Endodermal cell (in vitro differentiated cells): ENCODE measurements around the gene LONRF2. TPM values are rescaled to one million over a fixed set of nuclear protein-coding genes. Genes with fewer than 3 reads are reported as not detected.

Experiments used
- DNase-seq: peaks from one replicate; pipeline ENCODE4 v3.0.0-alpha.2; 2017
- H3K27ac ChIP-seq: 2 replicates; pipeline ENCODE4 v1.5.1; 2013; ENCODE audit warnings: mild to moderate bottlenecking, low read depth, low read length, moderate library complexity
- H3K27me3 ChIP-seq: 2 replicates; pipeline ENCODE4 v1.6.1; 2013; ENCODE audit warnings: mild to moderate bottlenecking, low read length, moderate library complexity; ENCODE audit not compliant: insufficient read depth, control insufficient read depth, poor library complexity, severe bottlenecking
- H3K36me3 ChIP-seq: 2 replicates; pipeline ENCODE4 v1.7.0; 2013; ENCODE audit warnings: mild to moderate bottlenecking, low read length, moderate library complexity; ENCODE audit not compliant: control insufficient read depth, insufficient read depth
- H3K4me1 ChIP-seq: one replicate; pipeline ENCODE4 v1.7.0; 2013; ENCODE audit warnings: low read length; ENCODE audit not compliant: control insufficient read depth, insufficient read depth
- H3K4me3 ChIP-seq: 2 replicates; pipeline ENCODE4 v1.5.1; 2013; ENCODE audit warnings: mild to moderate bottlenecking, low read length, moderate library complexity
- H3K9ac ChIP-seq: 2 replicates; pipeline ENCODE4 v1.6.1; 2013; ENCODE audit warnings: mild to moderate bottlenecking, low read length, moderate library complexity; ENCODE audit not compliant: poor library complexity, severe bottlenecking; ENCODE audit errors: extremely low read depth
- H3K9me3 ChIP-seq: 2 replicates; pipeline ENCODE4 v1.6.1; 2013; ENCODE audit warnings: mild to moderate bottlenecking, low read length, moderate library complexity; ENCODE audit not compliant: control insufficient read depth
- H3K27ac Mint-ChIP-seq: 2 replicates; pipeline ENCODE4 v1.8.0; 2020; ENCODE audit warnings: mixed read lengths
- H3K27me3 Mint-ChIP-seq: 2 replicates; pipeline ENCODE4 v1.8.0; 2021; ENCODE audit warnings: mild to moderate bottlenecking, mixed read lengths; ENCODE audit not compliant: insufficient read depth
- H3K36me3 Mint-ChIP-seq: 2 replicates; pipeline ENCODE4 v1.8.0; 2020; ENCODE audit warnings: low read depth, mixed read lengths
- H3K4me1 Mint-ChIP-seq: 2 replicates; pipeline ENCODE4 v1.8.0; 2020; ENCODE audit warnings: mixed read lengths
- H3K4me3 Mint-ChIP-seq: 2 replicates; pipeline ENCODE4 v1.8.0; 2020; ENCODE audit warnings: mild to moderate bottlenecking, moderate library complexity, mixed read lengths
- H3K9me3 Mint-ChIP-seq: 2 replicates; pipeline ENCODE4 v1.8.0; 2020; ENCODE audit warnings: mild to moderate bottlenecking, mixed read lengths
- WGBS, 2 experiments: methylation state at CpG; one replicate each; pipeline versions ENCODE4 v1.1.5 to v1.1.7; 2013; ENCODE audit warnings: missing lambda C conversion rate in 2 of 2, mixed read lengths in 1 of 2; ENCODE audit not compliant: insufficient coverage in 1 of 2, insufficient read length in 1 of 2; 5-methylcytosine and 5-hydroxymethylcytosine counted together
- total RNA-seq, 2 donors: library from RNA; stranded (reverse); fragmentation: NEBNext Ultra II Directional in 1 of 2; extraction: Animal tissue kit (Norgen Biotek cat#: 25700) in 1 of 2; gene quantifications; 2 replicates in 1 of 2; 3 replicates in 1 of 2; pipeline ENCODE4 v1.2.1, GENCODE V29; 2021
- TF ChIP-seq, protein P1 (sequence below): fragments of 200-600 bp; sonication (generic); conservative IDR thresholded peaks from 2 replicates; pipeline ENCODE4 v1.5.0; 2021; ENCODE audit warnings: antibody characterized with exemption, mild to moderate bottlenecking

Gene LONRF2
- total RNA-seq, 2 donors from 2014 or later, result 0.40 to 0.71 TPM

GRCh38 chr2:100243631-100244030 is 78.7 kb downstream of the LONRF2 start:
- Mint-ChIP-seq H3K27ac (no peak overlapping the region), H3K4me1 (peaks cover 12% of the 10 kb centered on the region), H3K9me3 (no peaks in the 10 kb centered on the region), H3K27me3 (peaks cover 54% of the 10 kb centered on the region), H3K36me3 (no peaks in the 10 kb centered on the region), H3K4me3 (no peak overlapping the region)
- H3K27me3 ChIP-seq, result peaks cover 57% of the 10 kb centered on the region
- peak; percentile 9 for DNase-seq
- WGBS, 2 experiments, result 88 to 93% methylated on average over 6 of the region's 6 CpGs
- no peak overlapping the region for H3K4me3 ChIP-seq
- H3K36me3 ChIP-seq, result no peaks in the 10 kb centered on the region
- peaks cover 16% of the 10 kb centered on the region for H3K4me1 ChIP-seq
- H3K9ac ChIP-seq, result no peak overlapping the region
- no peaks in the 10 kb centered on the region for H3K9me3 ChIP-seq
- H3K27ac ChIP-seq, result no peak overlapping the region
- TF ChIP-seq, protein P1, sequence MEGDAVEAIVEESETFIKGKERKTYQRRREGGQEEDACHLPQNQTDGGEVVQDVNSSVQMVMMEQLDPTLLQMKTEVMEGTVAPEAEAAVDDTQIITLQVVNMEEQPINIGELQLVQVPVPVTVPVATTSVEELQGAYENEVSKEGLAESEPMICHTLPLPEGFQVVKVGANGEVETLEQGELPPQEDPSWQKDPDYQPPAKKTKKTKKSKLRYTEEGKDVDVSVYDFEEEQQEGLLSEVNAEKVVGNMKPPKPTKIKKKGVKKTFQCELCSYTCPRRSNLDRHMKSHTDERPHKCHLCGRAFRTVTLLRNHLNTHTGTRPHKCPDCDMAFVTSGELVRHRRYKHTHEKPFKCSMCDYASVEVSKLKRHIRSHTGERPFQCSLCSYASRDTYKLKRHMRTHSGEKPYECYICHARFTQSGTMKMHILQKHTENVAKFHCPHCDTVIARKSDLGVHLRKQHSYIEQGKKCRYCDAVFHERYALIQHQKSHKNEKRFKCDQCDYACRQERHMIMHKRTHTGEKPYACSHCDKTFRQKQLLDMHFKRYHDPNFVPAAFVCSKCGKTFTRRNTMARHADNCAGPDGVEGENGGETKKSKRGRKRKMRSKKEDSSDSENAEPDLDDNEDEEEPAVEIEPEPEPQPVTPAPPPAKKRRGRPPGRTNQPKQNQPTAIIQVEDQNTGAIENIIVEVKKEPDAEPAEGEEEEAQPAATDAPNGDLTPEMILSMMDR, result no peak

DNA sequence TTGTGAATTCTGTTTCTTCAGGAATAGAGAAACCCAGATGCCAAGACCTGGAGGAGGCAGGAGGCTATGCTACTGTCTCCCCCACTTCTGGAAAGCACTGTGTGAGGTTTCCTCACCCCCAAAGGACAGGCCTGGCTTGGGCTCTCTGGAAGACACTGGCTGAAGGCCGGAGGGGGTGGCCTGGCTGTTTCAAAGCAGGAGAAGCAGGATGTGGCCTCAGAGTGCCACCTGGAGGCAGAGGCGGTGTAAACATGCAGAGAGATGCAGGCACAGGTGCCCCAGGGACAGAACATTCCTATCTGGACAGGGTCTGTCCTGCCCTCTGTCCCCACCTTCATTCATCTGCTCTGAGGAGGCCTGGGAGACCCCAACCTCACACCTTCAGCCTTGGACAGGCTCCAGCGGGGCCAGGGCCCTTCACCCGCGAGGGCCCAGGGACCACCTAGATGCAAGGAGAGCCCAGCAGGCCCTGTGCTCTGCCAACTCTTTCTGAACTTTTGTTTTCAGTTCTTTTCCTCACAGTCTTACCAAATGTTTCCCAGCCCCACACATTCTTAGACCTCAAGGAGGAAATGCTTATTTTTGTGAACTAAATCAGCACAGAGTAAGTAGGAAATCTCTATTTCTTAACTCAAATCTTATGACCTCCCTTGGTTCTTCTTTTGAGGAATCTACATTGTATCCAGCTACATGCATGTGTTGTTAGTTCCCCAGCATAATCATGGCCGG is 79.2 kb downstream of the LONRF2 start:
- peaks cover 54% of the 10 kb centered on the region for H3K27me3 Mint-ChIP-seq
- peaks cover 17% of the 10 kb centered on the region for H3K4me1 ChIP-seq

GRCh38 chr2:100242476-100242875 is 79.8 kb downstream of the LONRF2 start:
- 85 to 92% methylated on average over 6 to 11 of the region's 11 CpGs for WGBS, 2 experiments
- no peaks in the 10 kb centered on the region for H3K36me3 ChIP-seq
- Mint-ChIP-seq H3K9me3 (no peaks in the 10 kb centered on the region), H3K4me1 (peaks cover 23% of the 10 kb centered on the region), H3K27ac (no peak overlapping the region), H3K36me3 (no peaks in the 10 kb centered on the region), H3K4me3 (no peak overlapping the region), H3K27me3 (peaks cover 54% of the 10 kb centered on the region)
- peaks cover 57% of the 10 kb centered on the region for H3K27me3 ChIP-seq
- no peaks in the 10 kb centered on the region for H3K9me3 ChIP-seq
- no peak overlapping the region for H3K4me3 ChIP-seq
- TF ChIP-seq, protein P1, result no peak
- no peak overlapping the region for H3K27ac ChIP-seq
- no peak overlapping the region for H3K9ac ChIP-seq
- peaks cover 22% of the 10 kb centered on the region for H3K4me1 ChIP-seq
- DNase-seq, result peak; percentile 60

More for the DNA sequence above, 79.2 kb downstream of the LONRF2 start:
- TF ChIP-seq, protein P1, result peak; percentile 89
- no peaks in the 10 kb centered on the region for H3K36me3 ChIP-seq
- no peak overlapping the region for H3K9ac ChIP-seq
- H3K9me3 Mint-ChIP-seq, result no peaks in the 10 kb centered on the region
- no peak overlapping the region for H3K4me3 Mint-ChIP-seq
- H3K4me3 ChIP-seq, result no peak overlapping the region
- H3K4me1 Mint-ChIP-seq, result peaks cover 18% of the 10 kb centered on the region
- DNase-seq, result peak; percentile 95
- H3K27ac Mint-ChIP-seq, result no peak overlapping the region
- no peak overlapping the region for H3K27ac ChIP-seq
- no peaks in the 10 kb centered on the region for H3K9me3 ChIP-seq
- no peaks in the 10 kb centered on the region for H3K36me3 Mint-ChIP-seq
- 39 to 42% methylated on average over 2 to 6 of the region's 6 CpGs for WGBS, 2 experiments
- H3K27me3 ChIP-seq, result peaks cover 57% of the 10 kb centered on the region
